ENCODE data around the gene ACAN. TPM values are rescaled to one million over a fixed set of nuclear protein-coding genes. Genes with fewer than 3 reads are reported as not detected.

ACAN gene
- total and polyA plus RNA-seq, 9 of the 15 experiments (the other 6 are each of a cell fraction or from before 2014, with no cell fraction given): not detected

- TF ChIP-seq IRF1 (CRISPR knock-in tag; IDR thresholded peaks at IDR 0.05; ENCODE audit: borderline replicate concordance) (no peak), KAT2B (IDR thresholded peaks at IDR 0.05; ENCODE audit: low read depth, low read length) (no peak), KAT8 (IDR thresholded peaks at IDR 0.05; ENCODE audit: low read depth) (no peak), KAT7 (CRISPR knock-in tag; IDR thresholded peaks at IDR 0.05; ENCODE audit: borderline replicate concordance) (no peak), ZNF551 (CRISPR knock-in tag; IDR thresholded peaks at IDR 0.05) (no peak), ZNF398 (CRISPR knock-in tag; IDR thresholded peaks at IDR 0.05) (no peak), FOXM1 (IDR thresholded peaks at IDR 0.05; ENCODE audit: low read depth) (no peak), FOXM1 (CRISPR knock-in tag; IDR thresholded peaks at IDR 0.05; ENCODE audit: low read depth) (no peak), EGR1 (conservative IDR thresholded peaks at IDR 0.05) (no peak), ZBTB2 (IDR thresholded peaks at IDR 0.05) (no peak)
These were observed 68.1 kb downstream of the ACAN start (continued) for GRCh38 chr15:88871313-88871712.

Data from K562 (cell line).